OCI-LY1 (cell line): Measurements from ENCODE around the gene ENTPD7.

Source experiments
- H2AFZ ChIP-seq: fragments of 200-600 bp; sonication (generic), shearing (Covaris generic); 2 replicates; pipeline ENCODE4 v1.6.0; 2014; ENCODE audit warnings: antibody characterized with exemption, mild to moderate bottlenecking, low read length
- H3F3A ChIP-seq: fragments of 200-600 bp; sonication (generic), shearing (Covaris generic); 2 replicates; pipeline ENCODE4 v1.6.0; 2014; ENCODE audit warnings: mild to moderate bottlenecking, antibody characterized with exemption, low read length, moderate library complexity; ENCODE audit not compliant: insufficient read depth
- H3K27ac ChIP-seq: fragments of 200-600 bp; sonication (generic); 2 replicates; pipeline ENCODE4 v1.5.1; 2014; ENCODE audit warnings: low read length, mixed run types, mild to moderate bottlenecking, low read depth; ENCODE audit not compliant: poor library complexity, severe bottlenecking
- H3K27me3 ChIP-seq: fragments of 200-600 bp; sonication (generic); 2 replicates; pipeline ENCODE4 v1.6.0; 2014; ENCODE audit warnings: antibody characterized with exemption, mild to moderate bottlenecking, low read length, moderate library complexity; ENCODE audit not compliant: insufficient read depth
- H3K36me3 ChIP-seq: fragments of 200-600 bp; sonication (generic); 2 replicates; pipeline ENCODE4 v1.6.1; 2014; ENCODE audit warnings: mild to moderate bottlenecking, antibody characterized with exemption, low read length, moderate library complexity, mixed read lengths; ENCODE audit not compliant: insufficient read depth
- H3K4me1 ChIP-seq: fragments of 200-600 bp; sonication (generic); 2 replicates; pipeline ENCODE4 v1.5.1; 2014; ENCODE audit warnings: mild to moderate bottlenecking, low read length, moderate library complexity; ENCODE audit not compliant: insufficient read depth, severe bottlenecking
- H3K4me2 ChIP-seq: fragments of 200-600 bp; sonication (generic), shearing (Covaris generic); 2 replicates; pipeline ENCODE4 v1.6.1; 2014; ENCODE audit warnings: low read length
- H3K4me3 ChIP-seq: fragments of 200-600 bp; sonication (generic); 2 replicates; pipeline ENCODE4 v1.5.1; 2014; ENCODE audit warnings: low read length, low read depth, mild to moderate bottlenecking, mixed read lengths; ENCODE audit not compliant: poor library complexity, severe bottlenecking
- H3K79me2 ChIP-seq: fragments of 200-600 bp; shearing (Covaris generic); 2 replicates; pipeline ENCODE4 v1.6.1; 2016; ENCODE audit warnings: mixed run types, low read length, mixed read lengths; ENCODE audit not compliant: insufficient read depth
- H3K9ac ChIP-seq: fragments of 200-600 bp; sonication (generic), shearing (Covaris generic); 2 replicates; pipeline ENCODE4 v1.6.1; 2014; ENCODE audit warnings: mild to moderate bottlenecking, low read length, mixed read lengths
- H3K9me2 ChIP-seq: fragments of 200-600 bp; sonication (generic), shearing (Covaris generic); 2 replicates; pipeline ENCODE4 v1.6.1; 2014; ENCODE audit warnings: low read depth, mild to moderate bottlenecking, low read length, mixed read lengths
- H3K9me3 ChIP-seq: fragments of 200-600 bp; shearing (Covaris generic); 2 replicates; pipeline ENCODE4 v1.6.1; 2014; ENCODE audit warnings: low read length, mixed read lengths
- H4K20me1 ChIP-seq: fragments of 200-600 bp; sonication (generic), shearing (Covaris generic); 2 replicates; pipeline ENCODE4 v1.6.0; 2016; ENCODE audit warnings: mild to moderate bottlenecking, low read length; ENCODE audit not compliant: insufficient read depth
- EZH2 ChIP-seq: fragments of 200-600 bp; sonication (generic), shearing (Covaris generic); IDR thresholded peaks from 2 replicates; pipeline ENCODE4 v1.8.0; 2017; ENCODE audit warnings: borderline replicate concordance, mixed run types, mild to moderate bottlenecking, antibody characterized with exemption, low read length, moderate library complexity, mixed read lengths
- TF ChIP-seq, protein P1 (sequence below): fragments of 200-600 bp; sonication (generic), shearing (Covaris generic); IDR thresholded peaks from 2 replicates; pipeline ENCODE4 v1.5.1; 2017; ENCODE audit warnings: mild to moderate bottlenecking, antibody characterized with exemption, low read length, moderate library complexity, mixed read lengths

The ENTPD7 gene

DNA sequence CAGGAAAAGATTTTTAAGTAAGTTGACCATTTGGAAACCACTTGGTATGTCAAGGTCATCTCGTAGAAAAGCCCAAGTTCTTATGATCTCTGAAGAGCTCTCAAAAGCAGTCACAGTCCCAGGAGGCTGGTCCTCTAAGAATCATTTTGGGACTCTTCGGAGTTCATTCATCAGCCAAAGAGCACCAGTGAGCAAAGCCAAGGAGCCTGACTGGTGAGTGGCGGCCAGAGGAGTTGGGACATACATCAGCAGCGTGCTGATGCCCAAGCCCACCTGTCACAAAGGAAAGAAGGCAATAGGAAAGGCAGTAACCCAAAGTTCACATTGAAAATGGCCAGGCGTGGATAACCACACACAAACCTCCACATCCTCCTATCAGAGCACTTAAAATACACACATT, 55.1 kb downstream of the ENTPD7 start:
- Histone ChIP-seq H2AFZ (no peak overlapping the region), H3K9me3 (no peaks in the 10 kb centered on the region), H3K9ac (no peak overlapping the region), H3K4me1 (no peaks in the 10 kb centered on the region), H3F3A (no peaks in the 10 kb centered on the region), H3K9me2 (no peaks in the 10 kb centered on the region), H3K27me3 (no peaks in the 10 kb centered on the region), H4K20me1 (no peaks in the 10 kb centered on the region), H3K4me3 (no peak overlapping the region), H3K79me2 (no peaks in the 10 kb centered on the region), H3K4me2 (no peak overlapping the region), H3K27ac (no peak overlapping the region), H3K36me3 (peaks cover 16% of the 10 kb centered on the region; the same call in 1 of the 2 replicates)
- TF ChIP-seq, protein P1, sequence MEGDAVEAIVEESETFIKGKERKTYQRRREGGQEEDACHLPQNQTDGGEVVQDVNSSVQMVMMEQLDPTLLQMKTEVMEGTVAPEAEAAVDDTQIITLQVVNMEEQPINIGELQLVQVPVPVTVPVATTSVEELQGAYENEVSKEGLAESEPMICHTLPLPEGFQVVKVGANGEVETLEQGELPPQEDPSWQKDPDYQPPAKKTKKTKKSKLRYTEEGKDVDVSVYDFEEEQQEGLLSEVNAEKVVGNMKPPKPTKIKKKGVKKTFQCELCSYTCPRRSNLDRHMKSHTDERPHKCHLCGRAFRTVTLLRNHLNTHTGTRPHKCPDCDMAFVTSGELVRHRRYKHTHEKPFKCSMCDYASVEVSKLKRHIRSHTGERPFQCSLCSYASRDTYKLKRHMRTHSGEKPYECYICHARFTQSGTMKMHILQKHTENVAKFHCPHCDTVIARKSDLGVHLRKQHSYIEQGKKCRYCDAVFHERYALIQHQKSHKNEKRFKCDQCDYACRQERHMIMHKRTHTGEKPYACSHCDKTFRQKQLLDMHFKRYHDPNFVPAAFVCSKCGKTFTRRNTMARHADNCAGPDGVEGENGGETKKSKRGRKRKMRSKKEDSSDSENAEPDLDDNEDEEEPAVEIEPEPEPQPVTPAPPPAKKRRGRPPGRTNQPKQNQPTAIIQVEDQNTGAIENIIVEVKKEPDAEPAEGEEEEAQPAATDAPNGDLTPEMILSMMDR = no peak
- TF ChIP-seq EZH2 = no peak

DNA sequence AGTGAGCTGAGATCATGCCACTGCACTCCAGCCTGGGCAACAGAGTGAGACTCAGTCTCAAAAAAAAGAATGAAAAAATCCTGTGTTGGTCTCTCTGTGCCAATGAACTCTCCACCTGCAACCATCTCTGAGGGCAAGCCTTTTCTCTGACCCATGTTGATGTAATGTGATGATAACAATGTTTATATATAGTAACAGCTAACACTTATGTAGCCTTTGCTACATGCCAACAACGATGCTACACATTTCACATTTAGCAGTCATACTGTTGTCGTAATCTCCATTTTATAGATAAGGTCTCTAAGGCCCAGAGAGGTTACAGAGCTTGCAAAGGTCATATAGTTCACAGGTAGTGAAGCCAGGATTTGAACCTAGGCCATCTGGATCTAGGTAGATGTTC, 61.1 kb downstream of the ENTPD7 start:
- no peaks in the 10 kb centered on the region for H3K9me3 ChIP-seq
- H4K20me1 ChIP-seq = no peaks in the 10 kb centered on the region
- no peak overlapping the region for H3K27ac ChIP-seq
- H3K4me3 ChIP-seq = no peak overlapping the region
- H3K9ac ChIP-seq = no peak overlapping the region
- H3F3A ChIP-seq = no peaks in the 10 kb centered on the region
- TF ChIP-seq, protein P1 = no peak
- TF ChIP-seq EZH2 = no peak
- H3K4me2 ChIP-seq = no peak overlapping the region
- no peaks in the 10 kb centered on the region for H3K4me1 ChIP-seq
- H3K36me3 ChIP-seq = peaks cover 41% of the 10 kb centered on the region
- H3K9me2 ChIP-seq = no peaks in the 10 kb centered on the region
- no peak overlapping the region for H2AFZ ChIP-seq
- no peaks in the 10 kb centered on the region for H3K79me2 ChIP-seq
- H3K27me3 ChIP-seq = no peaks in the 10 kb centered on the region

DNA sequence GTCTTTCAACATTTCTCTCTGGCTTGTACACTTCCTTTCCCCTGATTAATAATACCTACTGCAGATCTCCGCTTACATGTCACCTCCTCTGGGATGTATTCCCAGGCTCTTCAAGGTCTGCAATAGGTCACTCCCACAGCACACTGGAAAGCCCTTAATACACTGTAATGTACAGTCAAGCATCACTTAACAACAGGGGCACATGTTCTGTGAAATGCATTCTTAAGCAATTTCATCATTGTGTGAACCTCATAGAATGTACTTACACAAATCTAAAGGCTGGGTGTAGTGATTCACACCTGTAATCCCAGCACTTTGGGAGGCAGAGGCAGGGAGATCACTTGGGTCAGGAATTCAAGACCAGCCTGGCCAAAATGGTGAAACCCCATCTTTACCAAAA, 70.7 kb downstream of the ENTPD7 start:
- Histone ChIP-seq H3K27ac (no peak overlapping the region), H3K4me3 (no peak overlapping the region), H3K9ac (no peak overlapping the region), H4K20me1 (no peaks in the 10 kb centered on the region), H3K4me2 (no peak overlapping the region), H3K9me2 (no peaks in the 10 kb centered on the region), H3K79me2 (peaks cover 6% of the 10 kb centered on the region), H3F3A (no peaks in the 10 kb centered on the region), H2AFZ (no peak overlapping the region), H3K4me1 (peaks cover 15% of the 10 kb centered on the region), H3K9me3 (no peaks in the 10 kb centered on the region), H3K27me3 (no peaks in the 10 kb centered on the region), H3K36me3 (peaks cover 27% of the 10 kb centered on the region)
- TF ChIP-seq, protein P1 = no peak
- no peak for TF ChIP-seq EZH2
